Left lung (tissue), 10 donors: Measurements from ENCODE around the gene ZMYM2. TPM values are rescaled to one million over a fixed set of nuclear protein-coding genes. Genes with fewer than 3 reads are reported as not detected.
"Not testable (repeated sequence)": the region's sequence is repeated elsewhere in the genome, so short reads cannot be mapped to it uniquely, and the experiment has no call there.

Source experiments
- ATAC-seq: fragments of 200-7000 bp; cut with Tn5 transposase; one replicate; pipeline ENCODE4 v1.9.1; 2020; ENCODE audit warnings: moderate library complexity
- DNase-seq, 4 donors: peaks; one replicate each; pipeline ENCODE4 v3.0.0-alpha.2; 2013 to 2020
- H3K27ac ChIP-seq, 2 donors: fragments of 200-600 bp; sonication (generic) in 1 of 2; one replicate each; pipeline versions ENCODE4 v1.5.0 to v1.8.0; 2020 to 2021
- H3K27me3 ChIP-seq, 2 donors: fragments of 200-600 bp; sonication (generic) in 1 of 2; one replicate each; pipeline versions ENCODE4 v1.5.0 to v1.8.0; 2020 to 2021
- H3K36me3 ChIP-seq, 2 donors: fragments of 200-600 bp; sonication (generic) in 1 of 2; one replicate each; pipeline versions ENCODE4 v1.5.0 to v1.8.0; 2020 to 2021
- H3K4me1 ChIP-seq, 2 donors: fragments of 200-600 bp; one replicate each; pipeline ENCODE4 v1.8.0; 2021
- H3K4me3 ChIP-seq, 2 donors: fragments of 200-600 bp; sonication (generic) in 1 of 2; one replicate each; pipeline versions ENCODE4 v1.5.0 to v1.8.0; 2020 to 2021; ENCODE audit warnings: mild to moderate bottlenecking in 1 of 2
- H3K9me3 ChIP-seq, 2 donors: fragments of 200-600 bp; sonication (generic) in 1 of 2; one replicate each; pipeline versions ENCODE4 v1.5.0 to v1.8.0; 2020 to 2021
- CTCF ChIP-seq, 2 donors: fragments of 200-600 bp; sonication (generic) in 1 of 2; IDR thresholded peaks; one replicate each; pipeline versions ENCODE4 v1.5.0 to v1.8.0; 2021; ENCODE audit warnings: antibody characterized with exemption in 2 of 2
- intact Hi-C, 2 donors: fragments of 100-400 bp; cut with DNase I; formaldehyde crosslinking; loops; one replicate each; pipeline versions ENCODE4 v1.11.2 to v1.14.2; 2022
- polyA plus RNA-seq, 6 donors: library from polyadenylated mRNA; unstranded; fragments of 120-200 nt; gene quantifications; one replicate each; pipeline ENCODE4 v1.2.1, GENCODE V29; 2013; ENCODE audit not compliant: insufficient read length in 6 of 6
- total RNA-seq, 2 donors: library from RNA; stranded (reverse); fragmentation: NEBNext Ultra II Directional; extraction: Animal tissue kit (Norgen Biotek cat#: 25700); gene quantifications; one replicate each; pipeline ENCODE4 v1.2.1, GENCODE V29; 2021
- donor health status: DM: no; HTN: yes; CAD: no.
- donor health status: DM: no; HTN: no; CAD: no.

The ZMYM2 gene
- total and polyA plus RNA-seq, 8 donors: 64.8 to 153 (median 122) TPM

- DNase-seq (no peak), ATAC-seq (no peak)
- Histone ChIP-seq H3K4me3 (no peak overlapping the region), H3K36me3 (peaks cover 0 to 50% of the 10 kb centered on the region in 2 donors), H3K27ac (no peak overlapping the region), H3K4me1 (peaks cover 0 to 27% of the 10 kb centered on the region in 2 donors), H3K9me3 (no peaks in the 10 kb centered on the region), H3K27me3 (no peaks in the 10 kb centered on the region)
- intact Hi-C loops: no loop called here
- TF ChIP-seq CTCF (IDR thresholded peaks at IDR 0.05): no peak
Observed at GRCh38 chr13:19967621-19968020, 9.1 kb downstream of the ZMYM2 start.

GRCh38 chr13:19974498-19975009 is 16.0 kb downstream of the ZMYM2 start:
- H3K4me1 ChIP-seq, ATAC-seq, DNase-seq, H3K4me3 ChIP-seq, H3K27ac ChIP-seq, intact Hi-C loops, H3K27me3 ChIP-seq: not testable (repeated sequence)
- Histone ChIP-seq H3K9me3 (peaks cover 0 to 17% of the 10 kb centered on the region in 2 donors), H3K36me3 (peaks cover 0 to 73% of the 10 kb centered on the region in 2 donors)

- Histone ChIP-seq H3K4me3 (no peak overlapping the region), H3K36me3 (peaks cover 0 to 49% of the 10 kb centered on the region in 2 donors), H3K27ac (no peak overlapping the region), H3K9me3 (peaks cover 0 to 19% of the 10 kb centered on the region in 2 donors), H3K4me1 (no peaks in the 10 kb centered on the region), H3K27me3 (no peaks in the 10 kb centered on the region)
- intact Hi-C loops: no loop called here
- no peak for ATAC-seq
- no peak for TF ChIP-seq CTCF (IDR thresholded peaks at IDR 0.05)
- no peak for DNase-seq
Observed at GRCh38 chr13:19978831-19979437, 20.4 kb downstream of the ZMYM2 start.

- ATAC-seq: no peak
Observed at GRCh38 chr13:19981685-19982238, 23.2 kb downstream of the ZMYM2 start.

GRCh38 chr13:19982447-19983043 is 24.0 kb downstream of the ZMYM2 start:
- no peak overlapping the region for H3K4me3 ChIP-seq
- peaks cover 5 to 9% of the 10 kb centered on the region in 2 donors for H3K4me1 ChIP-seq
- H3K27ac ChIP-seq: no peak overlapping the region
- DNase-seq (no peak), ATAC-seq (no peak)
- H3K36me3 ChIP-seq: peaks cover 0 to 28% of the 10 kb centered on the region in 2 donors
- no peak for TF ChIP-seq CTCF (IDR thresholded peaks at IDR 0.05)
- intact Hi-C loops: no loop called here
- H3K9me3 ChIP-seq: peaks cover 0 to 19% of the 10 kb centered on the region in 2 donors
- no peaks in the 10 kb centered on the region for H3K27me3 ChIP-seq

More at GRCh38 chr13:19981685-19982238, 23.2 kb downstream of the ZMYM2 start:
- Histone ChIP-seq H3K9me3 (peaks cover 0 to 19% of the 10 kb centered on the region in 2 donors), H3K4me1 (peaks cover 5 to 9% of the 10 kb centered on the region in 2 donors), H3K36me3 (peaks cover 0 to 28% of the 10 kb centered on the region in 2 donors), H3K4me3 (no peak overlapping the region), H3K27me3 (no peaks in the 10 kb centered on the region), H3K27ac (no peak overlapping the region)
- DNase-seq: no peak
- TF ChIP-seq CTCF (IDR thresholded peaks at IDR 0.05): no peak
- intact Hi-C loops: no loop called here
